ENCODE measurements around the gene KRT78.
"Not testable (repeated sequence)": the region's sequence is repeated elsewhere in the genome, so short reads cannot be mapped to it uniquely, and the experiment has no call there.

KRT78 gene, protein sequence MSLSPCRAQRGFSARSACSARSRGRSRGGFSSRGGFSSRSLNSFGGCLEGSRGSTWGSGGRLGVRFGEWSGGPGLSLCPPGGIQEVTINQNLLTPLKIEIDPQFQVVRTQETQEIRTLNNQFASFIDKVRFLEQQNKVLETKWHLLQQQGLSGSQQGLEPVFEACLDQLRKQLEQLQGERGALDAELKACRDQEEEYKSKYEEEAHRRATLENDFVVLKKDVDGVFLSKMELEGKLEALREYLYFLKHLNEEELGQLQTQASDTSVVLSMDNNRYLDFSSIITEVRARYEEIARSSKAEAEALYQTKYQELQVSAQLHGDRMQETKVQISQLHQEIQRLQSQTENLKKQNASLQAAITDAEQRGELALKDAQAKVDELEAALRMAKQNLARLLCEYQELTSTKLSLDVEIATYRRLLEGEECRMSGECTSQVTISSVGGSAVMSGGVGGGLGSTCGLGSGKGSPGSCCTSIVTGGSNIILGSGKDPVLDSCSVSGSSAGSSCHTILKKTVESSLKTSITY

GRCh38 chr12:52848661-52849255 is at the start of gene KRT78:
Gene KRT78 (minus strand): TSS chr12:52848994. CDS start chr12:52848930, 64 bp downstream.
- no peak for DNase-seq

DNA sequence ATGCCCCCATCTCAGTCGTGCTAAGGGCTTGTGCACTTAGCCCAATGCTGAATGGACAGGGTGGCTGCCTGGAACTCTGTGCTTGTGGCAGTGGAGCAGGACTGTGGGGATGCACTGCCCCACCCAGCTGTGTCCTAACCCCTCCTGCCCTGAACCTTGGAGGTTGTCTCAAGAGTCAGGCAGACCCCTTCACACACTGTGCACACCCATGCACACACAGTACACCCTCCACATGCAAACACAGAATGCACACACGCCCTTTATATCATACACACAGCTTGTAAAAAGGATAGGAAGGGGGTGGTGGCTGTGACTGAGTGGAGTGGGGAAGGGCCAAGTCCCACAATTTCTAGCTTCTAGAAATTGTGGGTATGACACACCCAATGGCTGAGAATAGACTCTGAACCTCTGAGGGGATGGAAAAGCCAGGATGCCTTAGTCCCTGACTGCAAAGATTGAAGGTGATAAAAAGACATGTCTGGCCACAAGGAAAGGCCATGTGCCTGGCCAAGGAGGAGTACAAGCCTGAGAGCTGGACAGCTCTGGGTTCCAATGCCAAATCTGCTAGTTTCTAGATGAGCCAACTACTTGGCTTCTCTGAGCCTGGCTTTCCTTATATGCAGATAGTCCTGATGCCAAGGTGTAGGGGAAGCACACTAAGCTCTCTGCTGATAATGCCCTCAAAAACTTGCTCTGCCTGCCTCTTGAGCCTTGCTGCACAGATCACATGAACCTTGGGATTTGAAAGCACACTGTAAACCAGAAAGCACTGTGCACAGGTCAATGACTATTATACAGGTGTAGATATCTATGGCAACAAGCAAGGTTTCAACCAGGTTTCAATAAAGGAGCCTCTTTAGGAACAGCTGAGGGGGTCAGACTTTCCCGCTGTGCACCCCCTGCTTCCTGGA is 47.7 kb upstream of the KRT78 start:
- no peak for DNase-seq

- no peak for DNase-seq
These were observed 47.0 kb upstream of the KRT78 start for GRCh38 chr12:52895726-52896189.

GRCh38 chr12:52892974-52893373 is 44.2 kb upstream of the KRT78 start:
- no peak for DNase-seq

DNA sequence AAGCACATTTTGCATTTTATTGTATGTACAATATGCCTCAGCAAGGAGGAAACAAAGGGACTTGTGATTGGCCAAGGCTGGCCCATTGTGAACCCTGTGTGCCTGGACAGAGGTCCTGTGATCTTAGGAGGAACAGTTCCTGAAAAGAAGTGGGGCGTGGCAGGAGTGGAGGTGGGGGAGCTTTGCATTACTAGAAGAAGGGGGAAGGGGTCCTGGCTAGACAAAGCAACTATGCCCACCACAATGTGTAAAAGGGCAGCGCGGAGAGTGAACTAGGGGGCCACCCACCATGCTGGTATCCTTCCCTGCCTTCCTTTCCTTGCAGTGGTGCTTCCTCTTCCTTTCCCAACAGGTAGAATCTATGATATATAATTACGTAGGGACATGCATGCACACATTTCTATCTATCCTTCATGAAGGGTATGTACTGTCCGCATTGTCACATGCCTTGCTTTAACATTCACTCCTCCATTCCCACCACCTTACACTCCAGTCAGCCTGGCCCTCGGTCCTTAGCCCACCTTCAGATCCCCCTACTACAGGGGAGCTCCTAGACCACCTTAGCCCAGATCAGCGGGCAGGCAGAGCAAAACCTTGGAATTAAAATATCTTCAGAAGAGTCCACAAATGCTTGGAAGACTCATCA is 43.5 kb upstream of the KRT78 start:
- DNase-seq = no peak

DNA sequence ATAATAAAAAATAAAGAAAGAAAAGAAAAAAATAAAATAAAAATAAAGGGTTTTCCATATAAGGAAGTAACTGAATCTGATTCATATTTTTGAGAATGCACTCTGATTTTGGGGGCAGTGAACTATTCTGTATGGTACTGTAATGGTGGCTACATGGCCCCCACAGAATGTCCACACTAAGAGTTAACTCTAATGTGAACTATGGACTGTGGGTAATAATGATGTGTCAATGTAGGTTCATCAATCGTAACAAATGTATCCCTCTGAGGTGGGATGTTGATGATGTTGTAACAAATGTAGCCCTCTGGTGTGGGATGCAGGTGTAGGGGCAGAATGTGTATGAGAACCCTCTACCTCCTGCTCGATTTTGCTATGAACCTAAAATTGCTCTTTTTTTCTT is 42.2 kb upstream of the KRT78 start:
- DNase-seq = no peak

- no peak for DNase-seq
These were observed 41.6 kb upstream of the KRT78 start for GRCh38 chr12:52890417-52890816.

DNA sequence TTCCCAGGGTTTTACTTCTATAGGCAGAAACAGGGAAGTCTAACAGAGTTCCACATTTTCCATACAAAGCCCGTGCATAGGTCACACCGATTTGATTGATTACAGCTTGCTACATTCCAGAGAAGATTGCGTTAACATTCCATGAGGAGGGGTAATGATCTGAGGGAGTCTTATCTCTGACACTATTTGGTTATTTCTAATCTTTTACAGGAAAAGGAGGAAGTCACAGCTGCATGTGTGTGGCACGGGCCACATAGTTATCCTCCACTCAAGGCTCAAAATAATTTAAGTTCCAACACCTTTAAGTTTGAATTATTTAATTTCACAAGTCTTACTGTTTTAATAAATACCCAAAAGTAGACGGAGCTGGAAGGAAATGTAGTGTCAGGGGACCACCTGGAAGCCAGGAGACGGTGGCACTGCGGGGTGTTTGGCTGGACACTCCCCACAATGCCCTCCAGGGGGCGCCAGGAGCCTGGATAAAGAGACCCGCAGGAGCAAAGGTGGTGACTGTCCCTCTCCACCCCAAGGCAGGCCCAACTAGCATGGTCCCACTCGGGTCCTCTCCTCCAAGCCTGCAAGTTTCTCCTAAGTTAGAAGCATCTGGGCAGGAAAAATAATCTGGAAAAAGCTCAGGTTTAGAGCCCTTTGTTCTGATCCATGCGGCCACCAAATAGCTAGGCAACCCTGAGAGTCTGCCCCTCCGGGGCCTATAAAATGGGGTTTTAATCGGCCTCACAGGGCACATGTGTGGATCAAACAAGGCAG is 35.9 kb upstream of the KRT78 start:
- peak; percentile 23 for DNase-seq

GRCh38 chr12:52880499-52880898 is 31.7 kb upstream of the KRT78 start:
- not testable (repeated sequence) for DNase-seq

- DNase-seq = peak; percentile 26
These were observed 30.9 kb upstream of the KRT78 start for GRCh38 chr12:52879394-52880351.

- DNase-seq = no peak
These were observed 30.0 kb upstream of the KRT78 start for GRCh38 chr12:52878507-52879393.

DNA sequence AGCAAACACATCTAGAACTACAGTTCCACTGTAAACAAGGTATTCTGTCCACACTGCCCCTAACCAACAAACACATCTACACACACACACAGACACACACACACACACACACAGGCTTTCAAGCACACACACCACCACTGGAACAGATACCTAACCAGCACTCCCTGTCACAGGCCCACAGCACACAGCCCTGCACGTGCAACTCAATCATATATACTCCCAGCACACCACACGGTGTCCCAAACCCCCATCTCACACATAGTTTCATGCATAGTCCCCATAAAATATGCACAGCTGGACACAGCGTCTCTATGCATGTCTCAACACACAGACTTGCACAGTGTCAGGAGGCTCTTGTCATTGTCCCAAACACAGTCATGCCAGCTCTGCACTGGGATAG is 28.4 kb upstream of the KRT78 start:
- no peak for DNase-seq

- DNase-seq = no peak
These were observed 27.6 kb upstream of the KRT78 start for GRCh38 chr12:52876372-52876771.

- no peak for DNase-seq
These were observed 26.0 kb upstream of the KRT78 start for GRCh38 chr12:52874573-52875435.

DNA sequence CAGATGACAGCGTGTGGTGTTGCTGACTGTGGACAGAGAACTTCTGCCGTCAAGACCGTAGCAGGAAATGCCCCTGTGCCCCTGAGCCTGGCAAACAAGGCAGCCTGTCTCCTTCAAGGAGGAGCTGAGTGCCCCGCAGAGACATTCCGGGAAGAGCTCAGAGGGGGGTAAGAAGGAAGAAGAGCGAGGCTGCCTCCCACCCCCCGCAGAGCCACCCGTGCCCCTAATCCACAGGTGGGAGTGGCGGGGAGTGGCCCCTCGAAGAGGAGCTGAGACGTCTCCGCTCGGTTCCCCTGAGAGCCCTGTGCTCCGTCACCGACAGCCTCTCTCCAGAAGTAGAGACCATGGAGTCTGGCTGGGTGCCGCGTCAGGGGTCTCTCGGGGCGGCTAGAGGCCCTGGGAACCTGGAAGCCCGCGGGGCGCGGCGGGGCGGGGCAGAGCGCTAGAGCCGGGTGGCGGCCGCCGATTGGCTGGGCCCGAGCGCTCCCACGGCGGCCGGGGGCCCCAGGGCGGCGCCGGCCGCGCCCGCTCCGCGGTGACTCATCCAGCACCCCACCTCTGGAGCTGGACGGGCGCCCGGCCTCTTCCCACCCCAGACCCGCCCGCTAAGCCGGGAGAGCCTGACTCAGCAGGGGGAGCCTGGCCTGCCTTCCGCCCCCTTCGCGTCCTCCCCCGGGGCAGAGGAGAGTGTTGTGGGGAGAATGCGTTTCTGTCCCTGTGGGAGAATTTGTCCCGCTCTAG is 25.2 kb upstream of the KRT78 start:
- peak; percentile 58 for DNase-seq

DNA sequence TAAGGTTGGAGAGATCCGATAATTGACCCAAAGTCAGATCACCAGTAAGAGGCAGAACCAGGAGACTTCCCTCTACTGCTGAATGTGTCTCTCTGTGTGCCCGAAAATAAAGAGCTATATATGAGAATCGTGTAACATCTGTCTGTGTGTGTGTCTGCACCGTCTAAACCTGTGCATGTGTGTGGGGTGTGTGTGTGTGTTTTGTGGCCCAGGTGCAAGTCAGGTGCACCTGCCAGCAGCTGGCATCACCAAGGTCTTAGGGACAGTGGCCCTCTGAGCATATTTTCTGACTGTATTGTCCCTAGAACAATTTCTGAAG is 24.7 kb upstream of the KRT78 start:
- DNase-seq = no peak

DNA sequence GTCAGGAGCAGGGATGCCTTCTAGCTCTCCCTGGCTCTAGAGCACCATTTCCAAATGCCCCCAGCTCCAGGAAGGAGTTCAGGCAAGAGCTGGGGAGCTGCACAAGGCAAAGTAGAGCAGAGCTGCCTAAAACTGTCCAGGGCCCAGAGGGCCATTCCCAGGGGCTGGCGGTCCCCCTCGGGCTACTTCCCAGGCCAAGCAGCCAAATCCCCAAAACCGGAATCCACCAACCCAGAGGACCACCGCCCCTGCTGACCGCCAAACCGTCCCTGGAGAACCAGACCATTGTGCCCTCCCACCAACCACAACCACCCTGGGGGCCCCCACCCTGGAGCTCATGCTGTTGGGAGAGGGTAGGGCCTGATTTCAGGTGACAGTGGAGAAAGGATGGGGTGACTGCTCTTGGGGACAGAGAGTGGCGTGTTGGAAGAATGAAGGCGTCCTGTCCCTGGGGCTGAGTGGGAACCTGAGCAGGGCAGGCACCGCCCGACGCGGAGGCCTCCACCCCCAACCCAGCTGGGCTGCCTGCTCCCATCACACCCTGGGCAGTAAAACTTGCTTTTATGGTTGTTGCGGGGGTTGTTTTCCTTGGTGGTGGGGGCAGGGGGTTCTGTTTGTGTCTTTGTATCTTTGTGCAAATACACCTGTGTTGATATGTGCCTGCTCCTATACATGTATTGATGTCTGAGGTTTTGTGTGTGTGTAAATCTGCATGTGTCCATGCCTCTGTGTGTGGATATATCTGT is 24.0 kb upstream of the KRT78 start:
- no peak for DNase-seq
